ENCODE measurements around the gene CXCL11. TPM values are rescaled to one million over a fixed set of nuclear protein-coding genes. Genes with fewer than 3 reads are reported as not detected.

The CXCL11 gene
- total and polyA plus RNA-seq, 9 of the 15 experiments (the other 6 are each of a cell fraction or from before 2014, with no cell fraction given), result 2.1 to 9.1 (median 4.5) TPM

DNA sequence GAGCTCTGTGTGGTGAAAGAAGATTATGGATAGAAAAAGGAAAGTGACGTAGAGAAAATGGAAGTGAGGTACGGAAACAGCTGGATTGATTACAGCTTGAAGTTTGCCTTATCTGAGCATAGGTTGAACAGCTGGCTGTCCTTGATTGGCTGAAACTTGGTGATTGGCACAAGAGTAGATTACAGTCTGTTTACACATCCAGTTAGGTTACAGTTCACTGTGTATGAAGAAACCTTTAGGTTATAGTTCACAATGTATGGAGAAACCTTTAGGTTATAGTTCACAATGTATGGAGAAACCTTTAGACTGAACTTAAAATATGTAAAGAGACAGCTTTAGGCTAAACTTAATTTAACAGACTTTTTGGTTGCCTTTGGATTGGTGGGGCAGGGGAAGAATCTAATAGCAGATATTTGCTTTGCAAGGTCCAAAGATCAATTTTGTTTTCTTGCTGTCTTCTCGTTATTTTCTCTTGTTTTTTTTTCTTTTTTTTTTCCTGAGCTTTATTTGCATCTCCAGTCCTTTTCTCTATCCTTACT is 23.1 kb upstream of the CXCL11 start:
- WGBS (ENCODE audit: insufficient coverage, low coverage, missing lambda C conversion rate), result 2% methylated on average over 3 of the region's 3 CpGs
- CTCF ChIA-PET (ENCODE audit: low intra/inter-chr PET ratio), result no interaction called here
- no peak overlapping the region for H3K4me2 ChIP-seq (ENCODE audit: insufficient read depth, low read length)
- intact Hi-C loops (cut with micrococcal nuclease) (no loop called here), in situ Hi-C loops (cut with MboI) (no loop called here)
- no peak overlapping the region for H3K9ac ChIP-seq (ENCODE audit: insufficient read depth in 1 of 2, low read depth in 2 of 2, low read length in 2 of 2)
- H3K79me2 ChIP-seq (ENCODE audit: control insufficient read depth, insufficient read depth, low read length), result no peaks in the 10 kb centered on the region
- H3K27ac ChIP-seq (ENCODE audit: extremely low read depth, low read depth, low read length), result no peak overlapping the region
- H3K4me3 ChIP-seq, result no peak overlapping the region
- no peaks in the 10 kb centered on the region for H3K9me3 ChIP-seq (replicated peaks; ENCODE audit: control insufficient read depth, insufficient read depth, low read depth, low read length)
- no peak overlapping the region for H2AFZ ChIP-seq (ENCODE audit: low read depth, low read length)
- ATAC-seq (peak; percentile 62), DNase-seq (ENCODE audit: extremely low read depth in 1 of 4, low spot score in 3 of 4) (peak in 2 of 4 experiments; percentile 24 to 58), FAIRE-seq (peak; percentile 65)
- H3K4me1 ChIP-seq (replicated peaks in 1 of 2; ENCODE audit: control insufficient read depth in 2 of 2, insufficient read depth in 2 of 2, low read length in 2 of 2), result no peaks in the 10 kb centered on the region
- H3K9me1 ChIP-seq (ENCODE audit: control insufficient read depth, insufficient read depth, low read length), result no peaks in the 10 kb centered on the region
- BruUV-seq (replicated peaks), result no TSS peak
- no peaks in the 10 kb centered on the region for H3K36me3 ChIP-seq (ENCODE audit: control insufficient read depth, insufficient read depth, low read length)
- no peaks in the 10 kb centered on the region for H4K20me1 ChIP-seq (replicated peaks; ENCODE audit: control insufficient read depth, insufficient read depth, low read length)
- POLR2A ChIA-PET, result interaction anchor here (0.7 to 1.3 kb wide), 2 partner anchors 9 to 25 kb away, joined by 4 to 5 read pairs; no protein-coding TSS in a partner anchor
- H3K27me3 ChIP-seq (ENCODE audit: control insufficient read depth in 2 of 2, insufficient read depth in 2 of 2, low read length in 2 of 2), result no peaks in the 10 kb centered on the region
- TF ChIP-seq TAF9B (IDR thresholded peaks at IDR 0.05; ENCODE audit: partially characterized antibody) (peak; percentile 76), ARHGAP35 (IDR thresholded peaks at IDR 0.05; ENCODE audit: partially characterized antibody) (no peak), ETV1 (tag; conservative IDR thresholded peaks at IDR 0.05; ENCODE audit: low read depth) (peak; percentile 88), L3MBTL2 (IDR thresholded peaks at IDR 0.05) (0 out of 2 replicates have a peak, but pooled peaks have one; percentile 30), ATF7 (IDR thresholded peaks at IDR 0.05) (peak; percentile 52; the same call in 1 of the 2 replicates), EP400 (IDR thresholded peaks at IDR 0.05) (peak; percentile 29; the same call in 1 of the 2 replicates), CXXC5 (CRISPR knock-in tag; IDR thresholded peaks at IDR 0.05) (0 out of 2 replicates have a peak, but pooled peaks have one; percentile 24), EP300 (IDR thresholded peaks at IDR 0.05; ENCODE audit: low read length) (peak; percentile 68), DPF2 (IDR thresholded peaks at IDR 0.05) (peak; percentile 68)
- TF ChIP-seq, protein P1, sequence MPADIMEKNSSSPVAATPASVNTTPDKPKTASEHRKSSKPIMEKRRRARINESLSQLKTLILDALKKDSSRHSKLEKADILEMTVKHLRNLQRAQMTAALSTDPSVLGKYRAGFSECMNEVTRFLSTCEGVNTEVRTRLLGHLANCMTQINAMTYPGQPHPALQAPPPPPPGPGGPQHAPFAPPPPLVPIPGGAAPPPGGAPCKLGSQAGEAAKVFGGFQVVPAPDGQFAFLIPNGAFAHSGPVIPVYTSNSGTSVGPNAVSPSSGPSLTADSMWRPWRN (IDR thresholded peaks at IDR 0.05; ENCODE audit: low read depth), result peak; percentile 51; the same call in 1 of the 2 replicates
- TF ChIP-seq, protein P2, sequence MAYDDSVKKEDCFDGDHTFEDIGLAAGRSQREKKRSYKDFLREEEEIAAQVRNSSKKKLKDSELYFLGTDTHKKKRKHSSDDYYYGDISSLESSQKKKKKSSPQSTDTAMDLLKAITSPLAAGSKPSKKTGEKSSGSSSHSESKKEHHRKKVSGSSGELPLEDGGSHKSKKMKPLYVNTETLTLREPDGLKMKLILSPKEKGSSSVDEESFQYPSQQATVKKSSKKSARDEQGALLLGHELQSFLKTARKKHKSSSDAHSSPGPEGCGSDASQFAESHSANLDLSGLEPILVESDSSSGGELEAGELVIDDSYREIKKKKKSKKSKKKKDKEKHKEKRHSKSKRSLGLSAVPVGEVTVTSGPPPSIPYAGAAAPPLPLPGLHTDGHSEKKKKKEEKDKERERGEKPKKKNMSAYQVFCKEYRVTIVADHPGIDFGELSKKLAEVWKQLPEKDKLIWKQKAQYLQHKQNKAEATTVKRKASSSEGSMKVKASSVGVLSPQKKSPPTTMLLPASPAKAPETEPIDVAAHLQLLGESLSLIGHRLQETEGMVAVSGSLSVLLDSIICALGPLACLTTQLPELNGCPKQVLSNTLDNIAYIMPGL (CRISPR knock-in tag; IDR thresholded peaks at IDR 0.05), result no peak
- TF ChIP-seq, protein P3, sequence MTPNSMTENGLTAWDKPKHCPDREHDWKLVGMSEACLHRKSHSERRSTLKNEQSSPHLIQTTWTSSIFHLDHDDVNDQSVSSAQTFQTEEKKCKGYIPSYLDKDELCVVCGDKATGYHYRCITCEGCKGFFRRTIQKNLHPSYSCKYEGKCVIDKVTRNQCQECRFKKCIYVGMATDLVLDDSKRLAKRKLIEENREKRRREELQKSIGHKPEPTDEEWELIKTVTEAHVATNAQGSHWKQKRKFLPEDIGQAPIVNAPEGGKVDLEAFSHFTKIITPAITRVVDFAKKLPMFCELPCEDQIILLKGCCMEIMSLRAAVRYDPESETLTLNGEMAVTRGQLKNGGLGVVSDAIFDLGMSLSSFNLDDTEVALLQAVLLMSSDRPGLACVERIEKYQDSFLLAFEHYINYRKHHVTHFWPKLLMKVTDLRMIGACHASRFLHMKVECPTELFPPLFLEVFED (CRISPR knock-in tag; conservative IDR thresholded peaks at IDR 0.05), result no peak
- TF ChIP-seq, protein P4, sequence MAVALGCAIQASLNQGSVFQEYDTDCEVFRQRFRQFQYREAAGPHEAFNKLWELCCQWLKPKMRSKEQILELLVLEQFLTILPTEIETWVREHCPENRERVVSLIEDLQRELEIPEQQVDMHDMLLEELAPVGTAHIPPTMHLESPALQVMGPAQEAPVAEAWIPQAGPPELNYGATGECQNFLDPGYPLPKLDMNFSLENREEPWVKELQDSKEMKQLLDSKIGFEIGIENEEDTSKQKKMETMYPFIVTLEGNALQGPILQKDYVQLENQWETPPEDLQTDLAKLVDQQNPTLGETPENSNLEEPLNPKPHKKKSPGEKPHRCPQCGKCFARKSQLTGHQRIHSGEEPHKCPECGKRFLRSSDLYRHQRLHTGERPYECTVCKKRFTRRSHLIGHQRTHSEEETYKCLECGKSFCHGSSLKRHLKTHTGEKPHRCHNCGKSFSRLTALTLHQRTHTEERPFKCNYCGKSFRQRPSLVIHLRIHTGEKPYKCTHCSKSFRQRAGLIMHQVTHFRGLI (CRISPR knock-in tag; IDR thresholded peaks at IDR 0.05), result peak; percentile 36; the same call in 1 of the 2 replicates
- TF ChIP-seq, protein P5, sequence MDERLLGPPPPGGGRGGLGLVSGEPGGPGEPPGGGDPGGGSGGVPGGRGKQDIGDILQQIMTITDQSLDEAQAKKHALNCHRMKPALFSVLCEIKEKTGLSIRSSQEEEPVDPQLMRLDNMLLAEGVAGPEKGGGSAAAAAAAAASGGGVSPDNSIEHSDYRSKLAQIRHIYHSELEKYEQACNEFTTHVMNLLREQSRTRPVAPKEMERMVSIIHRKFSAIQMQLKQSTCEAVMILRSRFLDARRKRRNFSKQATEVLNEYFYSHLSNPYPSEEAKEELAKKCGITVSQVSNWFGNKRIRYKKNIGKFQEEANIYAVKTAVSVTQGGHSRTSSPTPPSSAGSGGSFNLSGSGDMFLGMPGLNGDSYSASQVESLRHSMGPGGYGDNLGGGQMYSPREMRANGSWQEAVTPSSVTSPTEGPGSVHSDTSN (CRISPR knock-in tag; IDR thresholded peaks at IDR 0.05; ENCODE audit: low read depth), result peak; percentile 49; the same call in 1 of the 2 replicates
- TF ChIP-seq, protein P5 (tag; conservative IDR thresholded peaks at IDR 0.05; ENCODE audit: low read depth), result peak; percentile 88
